ENCODE results near the gene PARM1.

- TF ChIP-seq POLR2A (IDR thresholded peaks at IDR 0.05; ENCODE audit: low read depth, low read length): no peak
- no peak for TF ChIP-seq POLR2AphosphoS5 (IDR thresholded peaks at IDR 0.05; ENCODE audit: low read depth, low read length)
Observed at GRCh38 chr4:74884266-74884665, 48.6 kb upstream of the PARM1 start.

Measured in GM12892 (cell line).